Transverse colon (tissue), 3 donors: ENCODE data around the gene NTRK3.

Source experiments
- EP300 ChIP-seq: sonication (generic); formaldehyde crosslinking; IDR thresholded peaks from one replicate; pipeline ENCODE4 v1.6.1; 2017; ENCODE audit warnings: antibody characterized with exemption, low read depth
- POLR2A ChIP-seq: fragments of 450-650 bp; IDR thresholded peaks from one replicate; pipeline ENCODE4 v1.6.1; 2016; ENCODE audit warnings: antibody characterized with exemption, mild to moderate bottlenecking, moderate library complexity
- TF ChIP-seq, protein P1 (sequence below), 5 experiments: fragments of 200-600 bp in 3 of 5; fragments of 450-650 bp in 2 of 5; sonication (generic) in 3 of 5; IDR thresholded peaks; 1 replicate in 2 of 5; 2 replicates in 3 of 5; pipeline ENCODE4 v1.5.1; 2016 to 2017; ENCODE audit warnings: antibody characterized with exemption in 5 of 5, inconsistent platforms in 3 of 5, mild to moderate bottlenecking in 2 of 5, moderate library complexity in 1 of 5

DNA sequence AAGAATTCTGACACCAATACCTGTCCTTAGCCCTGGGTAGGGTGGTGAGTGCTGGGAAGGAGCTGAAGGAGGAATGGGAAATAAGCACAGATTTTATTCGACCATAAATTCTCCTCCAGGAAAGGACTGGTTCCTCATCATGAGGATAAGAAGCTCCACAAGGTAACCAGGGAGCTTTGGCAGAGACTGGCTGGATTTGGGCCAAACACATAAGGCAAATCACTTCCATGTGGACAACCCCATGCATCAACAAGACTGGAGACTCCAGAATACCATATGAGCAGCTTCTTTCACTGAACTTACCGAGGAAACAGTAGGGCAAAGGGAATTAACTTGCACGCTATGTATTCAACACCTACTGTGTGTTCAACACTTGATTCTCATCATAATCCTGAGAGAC lies 312.5 kb downstream of the NTRK3 start:
- TF ChIP-seq, protein P1, sequence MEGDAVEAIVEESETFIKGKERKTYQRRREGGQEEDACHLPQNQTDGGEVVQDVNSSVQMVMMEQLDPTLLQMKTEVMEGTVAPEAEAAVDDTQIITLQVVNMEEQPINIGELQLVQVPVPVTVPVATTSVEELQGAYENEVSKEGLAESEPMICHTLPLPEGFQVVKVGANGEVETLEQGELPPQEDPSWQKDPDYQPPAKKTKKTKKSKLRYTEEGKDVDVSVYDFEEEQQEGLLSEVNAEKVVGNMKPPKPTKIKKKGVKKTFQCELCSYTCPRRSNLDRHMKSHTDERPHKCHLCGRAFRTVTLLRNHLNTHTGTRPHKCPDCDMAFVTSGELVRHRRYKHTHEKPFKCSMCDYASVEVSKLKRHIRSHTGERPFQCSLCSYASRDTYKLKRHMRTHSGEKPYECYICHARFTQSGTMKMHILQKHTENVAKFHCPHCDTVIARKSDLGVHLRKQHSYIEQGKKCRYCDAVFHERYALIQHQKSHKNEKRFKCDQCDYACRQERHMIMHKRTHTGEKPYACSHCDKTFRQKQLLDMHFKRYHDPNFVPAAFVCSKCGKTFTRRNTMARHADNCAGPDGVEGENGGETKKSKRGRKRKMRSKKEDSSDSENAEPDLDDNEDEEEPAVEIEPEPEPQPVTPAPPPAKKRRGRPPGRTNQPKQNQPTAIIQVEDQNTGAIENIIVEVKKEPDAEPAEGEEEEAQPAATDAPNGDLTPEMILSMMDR (IDR thresholded peaks at IDR 0.05), result no peak
- no peak for TF ChIP-seq EP300
- no peak for TF ChIP-seq POLR2A
